ENCODE results near the gene COL5A1. TPM values are rescaled to one million over a fixed set of nuclear protein-coding genes. Genes with fewer than 3 reads are reported as not detected.

The COL5A1 gene
- total RNA-seq, 1 donor from 2014 or later = 13.9 TPM

- H3K9me3 ChIP-seq (replicated peaks) = no peaks in the 10 kb centered on the region
- no peak for DNase-seq
- no peaks in the 10 kb centered on the region for H3K36me3 ChIP-seq
- intact Hi-C loops (cut with micrococcal nuclease) = no loop called here
- no peaks in the 10 kb centered on the region for H3K27me3 ChIP-seq (ENCODE audit: low read depth)
- H3K27ac ChIP-seq (replicated peaks) = peak overlapping the region; percentile 86
- H3K4me3 ChIP-seq = no peak overlapping the region
- no peak for TF ChIP-seq CTCF (IDR thresholded peaks at IDR 0.05; ENCODE audit: borderline replicate concordance)
- H3K4me1 ChIP-seq = peaks cover 71% of the 10 kb centered on the region
These were observed 90.1 kb downstream of the COL5A1 start for GRCh38 chr9:134731497-134732391.

- no peaks in the 10 kb centered on the region for H3K27me3 ChIP-seq (ENCODE audit: low read depth)
- peaks cover 79% of the 10 kb centered on the region for H3K4me1 ChIP-seq
- DNase-seq = no peak
- no peak overlapping the region for H3K4me3 ChIP-seq
- H3K27ac ChIP-seq (replicated peaks) = peak overlapping the region; percentile 86
- no peaks in the 10 kb centered on the region for H3K9me3 ChIP-seq (replicated peaks)
- no peaks in the 10 kb centered on the region for H3K36me3 ChIP-seq
- intact Hi-C loops (cut with micrococcal nuclease) = no loop called here
- TF ChIP-seq CTCF (IDR thresholded peaks at IDR 0.05; ENCODE audit: borderline replicate concordance) = no peak
These were observed 90.9 kb downstream of the COL5A1 start for GRCh38 chr9:134732392-134733110.

GRCh38 chr9:134733480-134734232, 92.1 kb downstream of the COL5A1 start:
- intact Hi-C loops (cut with micrococcal nuclease) = no loop called here
- TF ChIP-seq CTCF (IDR thresholded peaks at IDR 0.05; ENCODE audit: borderline replicate concordance) = no peak
- no peaks in the 10 kb centered on the region for H3K9me3 ChIP-seq (replicated peaks)
- no peak overlapping the region for H3K4me3 ChIP-seq
- peak overlapping the region; percentile 86 for H3K27ac ChIP-seq (replicated peaks)
- no peak for DNase-seq
- H3K27me3 ChIP-seq (ENCODE audit: low read depth) = no peaks in the 10 kb centered on the region
- peaks cover 78% of the 10 kb centered on the region for H3K4me1 ChIP-seq
- H3K36me3 ChIP-seq = no peaks in the 10 kb centered on the region

- H3K27me3 ChIP-seq (ENCODE audit: low read depth) = no peaks in the 10 kb centered on the region
- H3K9me3 ChIP-seq (replicated peaks) = no peaks in the 10 kb centered on the region
- no peaks in the 10 kb centered on the region for H3K36me3 ChIP-seq
- no peak for DNase-seq
- peaks cover 82% of the 10 kb centered on the region for H3K4me1 ChIP-seq
- no peak overlapping the region for H3K4me3 ChIP-seq
- intact Hi-C loops (cut with micrococcal nuclease) = no loop called here
- H3K27ac ChIP-seq (replicated peaks) = peak overlapping the region; percentile 86
- TF ChIP-seq CTCF (IDR thresholded peaks at IDR 0.05; ENCODE audit: borderline replicate concordance) = no peak
These were observed 92.7 kb downstream of the COL5A1 start for GRCh38 chr9:134734270-134734669.
